GM10266 (cell line): ENCODE data around the gene SLC22A31.

Source experiments
- DNase-seq: peaks from one replicate; pipeline ENCODE4 v3.0.0; 2012; ENCODE audit errors: extremely low spot score
- CTCF ChIP-seq: IDR thresholded peaks from 2 replicates; pipeline ENCODE4 v1.5.1; 2012; ENCODE audit warnings: mild to moderate bottlenecking, low read depth; ENCODE audit not compliant: control insufficient read depth, insufficient read depth; ENCODE audit errors: missing control alignments

Gene SLC22A31

GRCh38 chr16:89210904-89211515 is 10.7 kb upstream of the SLC22A31 start:
- no peak for TF ChIP-seq CTCF
- DNase-seq: no peak

- no peak for TF ChIP-seq CTCF
- no peak for DNase-seq
These were observed 10.0 kb upstream of the SLC22A31 start for GRCh38 chr16:89210165-89210903.

- no peak for TF ChIP-seq CTCF
- no peak for DNase-seq
These were observed 9.2 kb upstream of the SLC22A31 start for GRCh38 chr16:89209522-89210044.

- TF ChIP-seq CTCF: no peak
- DNase-seq: no peak
These were observed 7.7 kb upstream of the SLC22A31 start for GRCh38 chr16:89207993-89208392.

GRCh38 chr16:89202422-89203215 is 2.3 kb upstream of the SLC22A31 start:
- DNase-seq: no peak

More at GRCh38 chr16:89202422-89203215, 2.3 kb upstream of the SLC22A31 start:
- TF ChIP-seq CTCF: no peak
